PFSK-1 (cell line): ENCODE results near the gene SALL3.

Source experiments
- FOXP2 ChIP-seq: optimal IDR thresholded peaks from 2 replicates; pipeline ENCODE3; 2011; ENCODE audit warnings: borderline replicate concordance, control low read depth, inconsistent platforms; ENCODE audit not compliant: insufficient read depth; ENCODE audit errors: extremely low read length, extremely low read depth
- POLR2AphosphoS5 ChIP-seq: IDR thresholded peaks from 2 replicates; pipeline ENCODE4 v1.6.1; 2012; ENCODE audit warnings: low read depth, mild to moderate bottlenecking, control low read depth, low read length, moderate library complexity
- REST ChIP-seq, 2 experiments: IDR thresholded peaks; 2 replicates each; pipeline versions ENCODE4 v1.6.1 to v1.8.0; 2011 to 2012; ENCODE audit warnings: low read depth in 2 of 2, low read length in 2 of 2, control low read depth in 1 of 2, inconsistent platforms in 1 of 2, mild to moderate bottlenecking in 1 of 2, moderate library complexity in 1 of 2; ENCODE audit not compliant: insufficient read depth in 1 of 2
- SIN3A ChIP-seq: IDR thresholded peaks from 2 replicates; pipeline ENCODE4 v1.6.1; 2012; ENCODE audit warnings: mild to moderate bottlenecking, low read length, moderate library complexity, borderline replicate concordance; ENCODE audit not compliant: insufficient read depth
- TAF1 ChIP-seq: IDR thresholded peaks from 2 replicates; pipeline ENCODE4 v1.6.1; 2012; ENCODE audit warnings: low read length, control low read depth, borderline replicate concordance; ENCODE audit not compliant: insufficient read depth

Gene SALL3

GRCh38 chr18:78993014-78993926 is 13.7 kb downstream of the SALL3 start:
- TF ChIP-seq SIN3A = no peak
- no peak for TF ChIP-seq POLR2AphosphoS5
- no peak for TF ChIP-seq TAF1
- TF ChIP-seq FOXP2 = no peak
- TF ChIP-seq REST (IDR thresholded peaks at IDR 0.05; ENCODE audit: insufficient read depth in 1 of 2, low read depth in 2 of 2, low read length in 2 of 2) = no peak

DNA sequence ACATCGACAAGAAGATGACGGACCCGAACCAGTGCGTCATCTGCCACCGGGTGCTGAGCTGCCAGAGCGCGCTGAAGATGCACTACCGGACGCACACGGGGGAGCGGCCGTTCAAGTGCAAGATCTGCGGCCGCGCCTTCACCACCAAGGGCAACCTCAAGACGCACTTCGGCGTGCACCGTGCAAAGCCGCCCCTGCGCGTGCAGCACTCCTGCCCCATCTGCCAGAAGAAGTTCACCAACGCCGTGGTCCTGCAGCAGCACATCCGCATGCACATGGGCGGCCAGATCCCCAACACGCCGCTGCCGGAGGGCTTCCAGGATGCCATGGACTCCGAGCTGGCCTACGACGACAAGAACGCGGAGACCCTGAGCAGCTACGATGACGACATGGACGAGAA is 14.4 kb downstream of the SALL3 start:
- TF ChIP-seq POLR2AphosphoS5 (no peak), SIN3A (no peak), FOXP2 (no peak), TAF1 (no peak), REST (IDR thresholded peaks at IDR 0.05; ENCODE audit: insufficient read depth in 1 of 2, low read depth in 2 of 2, low read length in 2 of 2) (no peak)

DNA sequence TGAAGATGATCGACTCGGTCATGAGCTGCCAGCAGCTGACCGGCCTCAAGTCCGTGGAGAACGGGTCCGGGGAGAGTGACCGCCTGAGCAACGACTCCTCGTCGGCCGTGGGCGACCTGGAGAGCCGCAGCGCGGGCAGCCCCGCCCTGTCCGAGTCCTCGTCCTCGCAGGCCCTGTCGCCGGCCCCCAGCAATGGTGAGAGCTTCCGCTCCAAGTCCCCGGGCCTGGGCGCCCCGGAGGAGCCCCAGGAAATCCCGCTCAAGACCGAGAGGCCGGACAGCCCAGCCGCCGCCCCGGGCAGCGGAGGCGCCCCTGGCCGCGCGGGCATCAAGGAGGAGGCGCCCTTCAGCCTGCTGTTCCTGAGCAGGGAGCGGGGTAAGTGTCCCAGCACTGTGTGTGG is 14.9 kb downstream of the SALL3 start:
- TF ChIP-seq TAF1 = no peak
- no peak for TF ChIP-seq REST (IDR thresholded peaks at IDR 0.05; ENCODE audit: insufficient read depth in 1 of 2, low read depth in 2 of 2, low read length in 2 of 2)
- TF ChIP-seq FOXP2 = no peak
- TF ChIP-seq POLR2AphosphoS5 = no peak
- TF ChIP-seq SIN3A = no peak

DNA sequence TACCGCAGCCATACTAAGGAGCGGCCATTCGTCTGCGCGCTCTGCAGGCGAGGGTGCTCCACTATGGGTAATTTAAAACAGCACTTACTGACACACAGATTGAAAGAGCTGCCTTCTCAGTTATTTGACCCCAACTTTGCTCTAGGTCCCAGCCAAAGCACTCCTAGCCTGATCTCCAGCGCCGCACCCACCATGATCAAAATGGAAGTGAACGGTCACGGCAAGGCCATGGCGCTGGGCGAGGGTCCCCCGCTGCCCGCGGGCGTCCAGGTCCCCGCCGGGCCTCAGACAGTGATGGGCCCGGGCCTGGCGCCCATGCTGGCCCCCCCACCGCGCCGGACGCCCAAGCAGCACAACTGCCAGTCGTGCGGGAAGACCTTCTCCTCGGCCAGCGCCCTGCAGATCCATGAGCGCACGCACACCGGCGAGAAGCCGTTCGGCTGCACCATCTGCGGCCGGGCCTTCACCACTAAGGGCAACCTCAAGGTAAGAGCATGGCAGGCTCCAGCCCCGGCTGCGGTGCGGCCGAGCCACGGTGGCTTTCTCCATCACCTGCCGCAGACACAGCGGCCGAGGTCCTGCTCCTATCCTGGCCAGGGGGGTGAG is 15.5 kb downstream of the SALL3 start:
- TF ChIP-seq POLR2AphosphoS5 (no peak), FOXP2 (no peak), REST (IDR thresholded peaks at IDR 0.05; ENCODE audit: insufficient read depth in 1 of 2, low read depth in 2 of 2, low read length in 2 of 2) (no peak), TAF1 (no peak)
